Midbrain (tissue), 1 donor: ENCODE results near the gene TSPAN33.
"Not testable (repeated sequence)": the region's sequence is repeated elsewhere in the genome, so short reads cannot be mapped to it uniquely, and the experiment has no call there.

Experiments
- DNase-seq: peaks from one replicate; lab custom pipeline; 2025; lab: John Stamatoyannopoulos, UW

Gene TSPAN33

GRCh38 chr7:129170441-129171021 lies 26.0 kb downstream of the TSPAN33 start:
- DNase-seq: no peak

- not testable (repeated sequence) for DNase-seq
Measured at GRCh38 chr7:129173861-129174260, 29.4 kb downstream of the TSPAN33 start.

GRCh38 chr7:129176916-129177710 lies 32.6 kb downstream of the TSPAN33 start:
- DNase-seq: no peak

GRCh38 chr7:129184981-129185670 lies 40.6 kb downstream of the TSPAN33 start:
- no peak for DNase-seq

GRCh38 chr7:129186749-129187260 lies 42.3 kb downstream of the TSPAN33 start:
- no peak for DNase-seq

GRCh38 chr7:129187681-129188371 lies 43.3 kb downstream of the TSPAN33 start:
- no peak for DNase-seq

GRCh38 chr7:129188372-129188891 lies 43.9 kb downstream of the TSPAN33 start, which contains the start of gene SMO:
Gene SMO, plus strand, starts transcription at chr7:129188633. Its CDS starts 519 bp downstream, at chr7:129189152.
- DNase-seq: peak; percentile 8

GRCh38 chr7:129188892-129189660 lies 44.6 kb downstream of the TSPAN33 start:
- no peak for DNase-seq

GRCh38 chr7:129189661-129190310 lies 45.3 kb downstream of the TSPAN33 start:
- DNase-seq: no peak

- DNase-seq: no peak
Measured at GRCh38 chr7:129191272-129191671, 46.8 kb downstream of the TSPAN33 start.

GRCh38 chr7:129193892-129194291 lies 49.4 kb downstream of the TSPAN33 start:
- no peak for DNase-seq

GRCh38 chr7:129197771-129198170 lies 53.3 kb downstream of the TSPAN33 start:
- no peak for DNase-seq

- no peak for DNase-seq
Measured at GRCh38 chr7:129199406-129199805, 54.9 kb downstream of the TSPAN33 start.

GRCh38 chr7:129202058-129202777 lies 57.7 kb downstream of the TSPAN33 start:
- no peak for DNase-seq

GRCh38 chr7:129203050-129203741 lies 58.7 kb downstream of the TSPAN33 start:
- DNase-seq: no peak

GRCh38 chr7:129205126-129205818 lies 60.8 kb downstream of the TSPAN33 start:
- no peak for DNase-seq

- DNase-seq: no peak
Measured at GRCh38 chr7:129205987-129206785, 61.7 kb downstream of the TSPAN33 start.

- DNase-seq: no peak
Measured at GRCh38 chr7:129208667-129209066, 64.2 kb downstream of the TSPAN33 start.
